ENCODE data around the gene GUCY1B1. TPM values are rescaled to one million over a fixed set of nuclear protein-coding genes. Genes with fewer than 3 reads are reported as not detected.
"Not testable (repeated sequence)": the region's sequence is repeated elsewhere in the genome, so short reads cannot be mapped to it uniquely, and the experiment has no call there.

Gene GUCY1B1
- total RNA-seq, 1 donor from 2014 or later = 25.1 TPM

- intact Hi-C loops (cut with DNase I) = loop anchor here (5.0 to 10.0 kb wide), 2 partner anchors 345 to 382 kb away; no protein-coding TSS in a partner anchor
- DNase-seq (no peak), ATAC-seq (ENCODE audit: poor library complexity) (peak; percentile 92)
Observed at GRCh38 chr4:155787113-155787710, 28.4 kb downstream of the GUCY1B1 start.

- DNase-seq = no peak
- ATAC-seq (ENCODE audit: poor library complexity) = no peak
- intact Hi-C loops (cut with DNase I) = loop anchor here (5.0 to 10.0 kb wide), 2 partner anchors 347 to 385 kb away; no protein-coding TSS in a partner anchor
Observed at GRCh38 chr4:155789391-155789790, 30.6 kb downstream of the GUCY1B1 start.

GRCh38 chr4:155789982-155790381 lies 31.2 kb downstream of the GUCY1B1 start:
- intact Hi-C loops (cut with DNase I) = loop anchor here (5.0 to 10.0 kb wide), 2 partner anchors 348 to 385 kb away; no protein-coding TSS in a partner anchor
- no peak for ATAC-seq (ENCODE audit: poor library complexity)
- no peak for DNase-seq

DNA sequence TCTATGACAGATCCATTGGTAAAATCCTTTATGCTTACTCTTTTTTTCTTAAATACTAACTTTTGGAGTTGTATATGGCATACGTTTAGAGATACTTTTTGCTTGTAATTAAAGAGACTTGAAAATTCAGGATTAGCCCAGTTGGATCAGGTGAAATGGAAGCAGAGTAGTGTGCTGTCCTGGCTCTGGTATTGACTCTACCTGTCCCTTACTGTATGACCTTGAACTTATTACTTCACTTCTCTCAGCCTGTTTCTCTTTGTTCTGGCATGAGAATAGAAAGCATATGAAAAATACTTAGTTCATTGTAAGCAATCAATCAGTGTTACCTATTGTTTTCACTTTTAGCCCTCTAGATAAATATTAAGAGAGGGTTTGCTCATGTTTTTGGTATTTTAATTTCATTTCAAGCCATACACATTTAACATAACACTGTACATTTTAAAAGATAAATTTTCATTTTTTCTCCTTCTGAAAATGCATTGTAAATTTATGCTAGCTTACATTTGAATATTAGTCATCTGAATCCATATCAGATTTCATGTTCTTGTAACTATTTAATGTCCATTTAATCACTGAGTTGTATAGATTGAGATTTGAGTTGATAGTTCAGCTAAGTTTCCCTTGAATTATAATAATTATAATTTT lies 35.9 kb downstream of the GUCY1B1 start:
- intact Hi-C loops (cut with DNase I) = no loop called here
- ATAC-seq (ENCODE audit: poor library complexity) (no peak), DNase-seq (no peak)

GRCh38 chr4:155795991-155796390 lies 37.2 kb downstream of the GUCY1B1 start:
- DNase-seq (no peak), ATAC-seq (ENCODE audit: poor library complexity) (no peak)
- intact Hi-C loops (cut with DNase I) = no loop called here

GRCh38 chr4:155797581-155797980 lies 38.8 kb downstream of the GUCY1B1 start:
- intact Hi-C loops (cut with DNase I); DNase-seq; ATAC-seq (ENCODE audit: poor library complexity): not testable (repeated sequence)

- intact Hi-C loops (cut with DNase I) = no loop called here
- ATAC-seq (ENCODE audit: poor library complexity) (no peak), DNase-seq (no peak)
Observed at GRCh38 chr4:155799116-155799793, 40.4 kb downstream of the GUCY1B1 start.

DNA sequence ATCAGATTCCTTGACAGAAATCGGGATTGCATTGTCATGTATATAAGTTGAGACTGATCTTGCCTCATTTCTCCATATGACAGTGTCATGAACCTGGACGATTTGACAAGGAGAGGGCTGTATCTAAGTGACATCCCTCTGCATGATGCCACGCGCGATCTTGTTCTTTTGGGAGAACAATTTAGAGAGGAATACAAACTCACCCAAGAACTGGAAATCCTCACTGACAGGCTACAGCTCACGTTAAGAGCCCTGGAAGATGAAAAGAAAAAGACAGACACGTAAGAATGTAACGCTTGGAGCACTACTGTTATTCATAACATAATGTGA lies 40.9 kb downstream of the GUCY1B1 start:
- ATAC-seq (ENCODE audit: poor library complexity) = no peak
- no peak for DNase-seq
- intact Hi-C loops (cut with DNase I) = no loop called here

GRCh38 chr4:155800685-155801343 lies 42.0 kb downstream of the GUCY1B1 start:
- ATAC-seq (ENCODE audit: poor library complexity) = no peak
- intact Hi-C loops (cut with DNase I) = no loop called here
- DNase-seq = no peak

DNA sequence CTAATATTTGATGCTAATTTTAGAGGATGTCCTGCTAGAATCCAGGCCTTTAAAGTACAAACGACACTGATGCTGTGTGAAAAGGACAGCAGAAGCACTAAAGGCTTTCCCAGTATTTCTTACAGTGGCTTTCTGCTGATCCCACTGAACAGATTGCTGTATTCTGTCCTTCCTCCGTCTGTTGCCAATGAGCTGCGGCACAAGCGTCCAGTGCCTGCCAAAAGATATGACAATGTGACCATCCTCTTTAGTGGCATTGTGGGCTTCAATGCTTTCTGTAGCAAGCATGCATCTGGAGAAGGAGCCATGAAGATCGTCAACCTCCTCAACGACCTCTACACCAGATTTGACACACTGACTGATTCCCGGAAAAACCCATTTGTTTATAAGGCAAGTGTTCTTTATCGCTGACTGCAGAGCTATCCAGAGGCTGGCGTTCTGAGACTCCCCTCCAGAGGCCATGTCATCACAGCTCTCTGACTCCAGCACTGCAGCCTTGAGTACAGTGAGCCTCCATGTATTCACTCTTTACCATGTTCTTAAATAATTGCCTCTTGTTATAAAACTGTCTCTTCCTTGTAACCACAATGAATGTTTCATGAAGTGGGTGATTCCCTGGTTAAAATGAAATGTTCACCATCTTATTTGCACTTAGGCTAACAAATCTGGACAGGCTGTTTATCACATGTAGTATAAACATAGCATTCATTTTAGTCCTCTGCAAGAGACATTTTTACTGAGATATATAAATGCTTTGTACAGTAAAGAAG lies 43.6 kb downstream of the GUCY1B1 start:
- intact Hi-C loops (cut with DNase I) = no loop called here
- no peak for ATAC-seq (ENCODE audit: poor library complexity)
- no peak for DNase-seq

DNA sequence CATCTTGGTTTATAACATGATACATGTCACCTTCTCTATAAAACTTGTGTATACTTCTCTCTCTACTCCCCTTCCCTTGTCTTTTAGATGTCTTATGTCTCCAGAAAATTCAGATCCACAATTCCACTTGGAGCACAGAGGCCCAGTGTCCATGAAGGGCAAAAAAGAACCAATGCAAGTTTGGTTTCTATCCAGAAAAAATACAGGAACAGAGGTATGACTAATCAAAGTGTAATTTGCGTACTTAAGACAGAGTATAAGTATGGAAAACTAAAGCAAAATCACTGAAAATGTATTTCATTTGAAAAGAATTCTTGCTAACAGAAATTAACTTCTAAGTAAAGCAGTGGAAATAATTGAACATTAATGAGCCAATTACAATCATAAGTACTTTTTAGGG lies 46.2 kb downstream of the GUCY1B1 start:
- intact Hi-C loops (cut with DNase I) = no loop called here
- DNase-seq (no peak), ATAC-seq (ENCODE audit: poor library complexity) (no peak)

DNA sequence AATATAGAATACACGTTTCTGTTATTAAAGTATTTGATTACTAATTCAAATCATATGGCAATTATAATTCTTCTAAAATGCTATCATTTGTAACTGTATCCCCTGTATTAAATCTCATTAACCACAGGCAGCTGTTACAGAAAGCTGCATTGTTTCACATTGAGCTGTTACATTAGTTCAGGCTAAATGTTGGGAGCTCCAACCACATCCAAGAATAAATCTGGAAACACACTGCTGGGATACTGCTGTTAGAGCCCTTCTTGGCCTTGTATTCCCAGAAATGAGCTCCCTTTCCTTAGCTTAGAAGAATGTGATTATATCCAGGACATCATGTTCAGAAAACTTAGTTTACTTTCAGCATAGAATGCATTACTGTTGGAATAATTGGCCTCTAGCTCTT lies 48.2 kb downstream of the GUCY1B1 start:
- ATAC-seq (ENCODE audit: poor library complexity) (no peak), DNase-seq (no peak)
- intact Hi-C loops (cut with DNase I) = no loop called here

GRCh38 chr4:155809835-155810234 lies 51.0 kb downstream of the GUCY1B1 start:
- ATAC-seq (ENCODE audit: poor library complexity) (peak; percentile 86), DNase-seq (no peak)
- intact Hi-C loops (cut with DNase I) = loop anchor here (5.0 kb wide), 1 partner anchor 142 kb away; the partner anchor contains the start of gene CTSO

DNA sequence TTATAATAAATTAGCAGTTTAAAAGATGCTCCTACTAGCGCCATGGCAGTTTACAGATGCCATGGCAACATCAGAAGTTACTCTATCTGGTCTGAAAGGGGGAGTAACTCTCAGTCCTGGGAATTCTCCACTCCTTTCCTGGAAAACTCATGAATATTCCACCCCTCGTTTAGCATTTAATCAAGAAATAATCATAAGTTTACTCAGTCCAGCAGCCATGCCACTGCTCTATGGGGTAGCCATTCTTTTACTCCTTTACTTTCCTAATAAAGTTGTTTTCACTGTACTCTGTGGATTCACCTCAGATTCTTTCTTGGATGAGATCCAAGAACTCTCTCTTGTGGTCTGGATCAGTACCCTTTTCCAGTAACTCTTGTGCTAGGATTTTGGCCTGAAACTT lies 52.3 kb downstream of the GUCY1B1 start:
- DNase-seq (no peak), ATAC-seq (ENCODE audit: poor library complexity) (no peak)
- intact Hi-C loops (cut with DNase I) = loop anchor here (5.0 kb wide), 1 partner anchor 141 kb away; the partner anchor contains the start of gene CTSO

DNA sequence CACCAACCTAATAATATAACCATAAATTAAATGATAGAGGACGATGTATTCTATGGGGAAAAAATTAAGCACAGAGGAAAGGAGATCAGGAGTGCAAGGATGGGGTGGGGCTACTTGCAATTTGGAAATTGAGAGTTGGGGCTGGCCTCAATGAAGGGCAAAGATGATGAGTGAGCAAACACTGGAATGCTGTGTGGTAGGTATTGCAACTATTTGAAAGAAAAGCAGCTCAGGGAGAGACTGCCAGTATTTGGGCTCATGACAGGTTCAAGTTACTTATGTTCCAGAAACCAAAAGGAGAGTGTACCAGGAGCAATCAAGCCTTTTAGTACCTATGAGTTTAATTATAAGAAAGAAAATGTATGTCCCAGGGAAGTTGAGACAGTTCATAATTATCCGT lies 59.8 kb downstream of the GUCY1B1 start:
- DNase-seq (no peak), ATAC-seq (ENCODE audit: poor library complexity) (no peak)
- intact Hi-C loops (cut with DNase I) = no loop called here

DNA sequence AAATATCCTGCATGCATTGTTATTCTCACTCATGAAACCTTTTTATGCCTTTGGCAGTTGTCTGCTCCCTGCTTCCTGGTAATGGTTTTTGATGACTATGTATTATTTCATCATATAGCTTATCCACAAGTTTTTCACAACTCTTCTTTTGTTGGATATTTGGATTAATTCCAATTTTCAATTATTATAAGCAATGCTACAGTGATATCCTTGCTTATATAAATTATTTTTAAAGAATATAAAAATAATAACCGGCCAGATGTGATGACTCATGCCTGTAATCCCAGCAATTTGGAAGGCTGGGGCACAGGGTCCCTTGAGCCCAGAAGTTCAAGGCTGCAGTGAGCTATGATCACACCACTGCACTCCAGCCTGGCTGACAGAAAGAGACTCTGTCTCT lies 60.2 kb downstream of the GUCY1B1 start:
- no peak for DNase-seq
- intact Hi-C loops (cut with DNase I) = no loop called here

GRCh38 chr4:155820887-155821518 lies 62.2 kb downstream of the GUCY1B1 start:
- intact Hi-C loops (cut with DNase I) = no loop called here
- DNase-seq (no peak), ATAC-seq (ENCODE audit: poor library complexity) (no peak)

More for the DNA sequence above, 60.2 kb downstream of the GUCY1B1 start:
- peak; percentile 63 for ATAC-seq (ENCODE audit: poor library complexity)

- DNase-seq (no peak), ATAC-seq (ENCODE audit: poor library complexity) (no peak)
- intact Hi-C loops (cut with DNase I) = no loop called here
Observed at GRCh38 chr4:155822572-155822971, 63.8 kb downstream of the GUCY1B1 start.
